HepG2 (cell line): ENCODE measurements around the gene REEP2. TPM values are rescaled to one million over a fixed set of nuclear protein-coding genes. Genes with fewer than 3 reads are reported as not detected.

Source experiments
- HNRNPK ChIP-seq: fragments of 200-400 bp; formaldehyde crosslinking; IDR thresholded peaks from 2 replicates; pipeline ENCODE4 v1.6.1; 2018; ENCODE audit warnings: low read length, low read depth, moderate library complexity, mild to moderate bottlenecking; ENCODE audit not compliant: poor library complexity, severe bottlenecking
- MAF1 ChIP-seq: sonication (generic); formaldehyde crosslinking; IDR thresholded peaks from 2 replicates; pipeline ENCODE4 v1.5.0; 2020; ENCODE audit warnings: missing genetic modification reagents, borderline replicate concordance
- MAZ ChIP-seq, 2 experiments: sonication (generic) in 1 of 2; formaldehyde crosslinking in 1 of 2; IDR thresholded peaks; 2 replicates each; pipeline versions ENCODE4 v1.5.0 to v1.6.1; 2012 to 2020; ENCODE audit warnings: low read depth in 2 of 2, mild to moderate bottlenecking in 2 of 2, borderline replicate concordance in 1 of 2, improper control_type of control experiment in 1 of 2, low read length in 1 of 2, missing genetic modification reagents in 1 of 2, moderate library complexity in 1 of 2
- MXD4 ChIP-seq: IDR thresholded peaks from 2 replicates; pipeline ENCODE4 v1.6.1; 2016; ENCODE audit warnings: mild to moderate bottlenecking, missing biosample characterization, missing genetic modification reagents
- NCOR1 ChIP-seq: fragments of 200-600 bp; sonication (generic); IDR thresholded peaks from 2 replicates; pipeline ENCODE4 v1.7.0; 2017; ENCODE audit warnings: antibody characterized with exemption, low read length, borderline replicate concordance
- POLR2AphosphoS2 ChIP-seq: IDR thresholded peaks from 2 replicates; pipeline ENCODE4 v1.6.1; 2011; ENCODE audit warnings: low read depth, low read length, improper control_type of control experiment
- SMAD9 ChIP-seq: sonication (generic); formaldehyde crosslinking; IDR thresholded peaks from 2 replicates; pipeline ENCODE4 v1.5.1; 2020; ENCODE audit warnings: mild to moderate bottlenecking, missing genetic modification reagents
- TARDBP ChIP-seq: sonication (generic); formaldehyde crosslinking; IDR thresholded peaks from 2 replicates; pipeline ENCODE4 v1.8.0; 2022; ENCODE audit warnings: mild to moderate bottlenecking, missing genetic modification reagents
- ZFP91 ChIP-seq: sonication (generic); formaldehyde crosslinking; IDR thresholded peaks from 2 replicates; pipeline ENCODE4 v1.9.0; 2022; ENCODE audit warnings: missing genetic modification reagents, mild to moderate bottlenecking, borderline replicate concordance
- ZHX1 ChIP-seq: sonication (generic); formaldehyde crosslinking; IDR thresholded peaks from 2 replicates; pipeline ENCODE4 v1.8.1; 2022; ENCODE audit warnings: low read depth, mild to moderate bottlenecking, missing genetic modification reagents
- ZNF101 ChIP-seq: sonication (generic); formaldehyde crosslinking; IDR thresholded peaks from 2 replicates; pipeline ENCODE4 v1.4.0; 2020; ENCODE audit warnings: mild to moderate bottlenecking, low read depth, missing genetic modification reagents, borderline replicate concordance
- ZNF318 ChIP-seq: sonication (generic); formaldehyde crosslinking; IDR thresholded peaks from 2 replicates; pipeline ENCODE4 v1.4.0; 2020; ENCODE audit warnings: mild to moderate bottlenecking, missing genetic modification reagents
- ZNF558 ChIP-seq: sonication (generic); formaldehyde crosslinking; IDR thresholded peaks from 2 replicates; pipeline ENCODE4 v1.9.0; 2022; ENCODE audit warnings: mild to moderate bottlenecking, missing genetic modification reagents, borderline replicate concordance
- ZNF709 ChIP-seq: sonication (generic); formaldehyde crosslinking; IDR thresholded peaks from 2 replicates; pipeline ENCODE4 v1.5.0; 2020; ENCODE audit warnings: mild to moderate bottlenecking, missing genetic modification reagents
- ZNF878 ChIP-seq: sonication (generic); formaldehyde crosslinking; IDR thresholded peaks from 2 replicates; pipeline ENCODE4 v1.8.1; 2023; ENCODE audit warnings: mild to moderate bottlenecking, missing genetic modification reagents, moderate library complexity
- polyA plus RNA-seq, 8 experiments: library from polyadenylated mRNA; depleted of rRNA in 3 of 8; stranded (reverse) in 7 of 8; unstranded in 1 of 8; fragments of >200 nt; fragmentation: Illumina TruSeq in 4 of 8; extraction: Trizol in 4 of 8; gene quantifications; 2 replicates each; pipeline versions ENCODE4 v1.2.1 to v1.2.3, GENCODE V29; 2011 to 2016; ENCODE audit warnings: low read depth in 4 of 8, missing spikeins in 1 of 8, mixed read lengths in 1 of 8; ENCODE audit not compliant: insufficient read depth in 1 of 8
- total RNA-seq, 5 experiments: library from RNA; depleted of rRNA; stranded (reverse); fragments of >200 nt; fragmentation: Illumina TruSeq; extraction: Trizol; gene quantifications; 2 replicates each; pipeline ENCODE4 v1.2.3, GENCODE V29; 2016; ENCODE audit warnings: low read depth in 1 of 5

Gene REEP2
- total and polyA plus RNA-seq, 2 of the 13 experiments (the other 11 are each of a cell fraction or from before 2014, with no cell fraction given), result 5.3 to 7.8 TPM

- no peak for TF ChIP-seq SMAD9 (CRISPR knock-in tag)
- no peak for TF ChIP-seq ZHX1 (CRISPR knock-in tag)
- TF ChIP-seq HNRNPK, result no peak
- TF ChIP-seq MAZ (IDR thresholded peaks at IDR 0.05; ENCODE audit: borderline replicate concordance, low read depth, low read length), result no peak
- no peak for TF ChIP-seq MAZ (CRISPR knock-in tag; IDR thresholded peaks at IDR 0.05; ENCODE audit: low read depth)
- peak; percentile 50; the same call in 1 of the 2 replicates for TF ChIP-seq TARDBP
- TF ChIP-seq ZNF318 (CRISPR knock-in tag), result no peak
- TF ChIP-seq ZNF101 (CRISPR knock-in tag), result no peak
- no peak; the same call in 1 of the 2 replicates for TF ChIP-seq NCOR1
- TF ChIP-seq ZNF709 (CRISPR knock-in tag), result peak; percentile 69; the same call in 1 of the 2 replicates
- peak; percentile 70 for TF ChIP-seq ZFP91 (CRISPR knock-in tag)
- no peak for TF ChIP-seq POLR2AphosphoS2
- no peak for TF ChIP-seq ZNF558 (CRISPR knock-in tag)
- no peak for TF ChIP-seq MAF1
- TF ChIP-seq MXD4 (CRISPR knock-in tag), result no peak
- no peak for TF ChIP-seq ZNF878 (CRISPR knock-in tag)
These were observed 27.5 kb downstream of the REEP2 start (continued) for GRCh38 chr5:138466125-138466899.
